Liver (tissue), 3 donors: Measurements from ENCODE around the gene FTO.

Source experiments
- GABPA ChIP-seq, 2 donors: IDR thresholded peaks in 1 of 2; conservative IDR thresholded peaks in 1 of 2; 2 replicates each; pipeline ENCODE4 v1.6.1; 2016; ENCODE audit warnings: antibody characterized with exemption in 2 of 2, mild to moderate bottlenecking in 1 of 2, moderate library complexity in 1 of 2
- JUND ChIP-seq, 2 donors: IDR thresholded peaks; 2 replicates each; pipeline ENCODE4 v1.6.1; 2016; ENCODE audit warnings: antibody characterized with exemption in 2 of 2
- RAD21 ChIP-seq, 2 donors: IDR thresholded peaks; 2 replicates each; pipeline ENCODE4 v1.6.1; 2016; ENCODE audit warnings: antibody characterized with exemption in 2 of 2, mild to moderate bottlenecking in 2 of 2
- RXRA ChIP-seq, 2 donors: IDR thresholded peaks; 2 replicates each; pipeline ENCODE4 v1.6.1; 2017 to 2018; ENCODE audit warnings: antibody characterized with exemption in 2 of 2, mild to moderate bottlenecking in 1 of 2
- SP1 ChIP-seq: IDR thresholded peaks from 2 replicates; pipeline ENCODE4 v1.6.1; 2018; ENCODE audit warnings: antibody characterized with exemption, mild to moderate bottlenecking
- TAF1 ChIP-seq: conservative IDR thresholded peaks from 2 replicates; pipeline ENCODE4 v1.6.1; 2016; ENCODE audit warnings: antibody characterized with exemption, mild to moderate bottlenecking
- YY1 ChIP-seq: IDR thresholded peaks from 2 replicates; pipeline ENCODE4 v1.6.1; 2016; ENCODE audit warnings: antibody characterized with exemption, mild to moderate bottlenecking
- TF ChIP-seq, protein P1 (sequence below): fragments of 150-350 bp; IDR thresholded peaks from 2 replicates; pipeline ENCODE4 v1.5.1; 2017; ENCODE audit warnings: improper control_type of control experiment, low read depth, low read length; ENCODE audit not compliant: missing input control
- TF ChIP-seq, protein P2 (sequence below): IDR thresholded peaks from 2 replicates; pipeline ENCODE4 v1.6.1; 2016; ENCODE audit warnings: antibody characterized with exemption
- TF ChIP-seq, protein P3 (sequence below): IDR thresholded peaks from 2 replicates; pipeline ENCODE4 v1.6.1; 2016; ENCODE audit warnings: antibody characterized with exemption
- TF ChIP-seq, protein P4 (sequence below): IDR thresholded peaks from 2 replicates; pipeline ENCODE4 v1.6.1; 2016; ENCODE audit warnings: antibody characterized with exemption, mild to moderate bottlenecking
- donor health status: healthy.
- donor health status: healthy.

DNA sequence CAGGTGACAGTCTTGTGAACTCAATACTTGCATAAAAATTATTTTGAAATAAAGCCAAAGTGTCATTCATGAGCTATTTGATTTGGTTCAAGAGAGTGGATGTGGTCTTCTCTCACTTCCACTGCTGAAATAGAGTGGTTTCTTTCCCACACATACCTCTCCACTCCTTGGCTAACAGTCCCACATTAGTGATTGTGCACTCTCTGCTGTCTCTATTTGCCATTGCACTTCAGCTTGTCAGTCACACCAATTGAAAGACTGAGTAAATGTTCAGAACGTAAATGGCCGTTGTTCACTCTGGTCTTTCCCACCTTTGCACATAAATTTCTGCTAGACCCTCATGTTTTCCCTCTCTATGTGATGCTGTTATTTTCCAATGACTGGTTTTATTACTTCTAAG is 197.5 kb downstream of the FTO start:
- TF ChIP-seq, protein P1, sequence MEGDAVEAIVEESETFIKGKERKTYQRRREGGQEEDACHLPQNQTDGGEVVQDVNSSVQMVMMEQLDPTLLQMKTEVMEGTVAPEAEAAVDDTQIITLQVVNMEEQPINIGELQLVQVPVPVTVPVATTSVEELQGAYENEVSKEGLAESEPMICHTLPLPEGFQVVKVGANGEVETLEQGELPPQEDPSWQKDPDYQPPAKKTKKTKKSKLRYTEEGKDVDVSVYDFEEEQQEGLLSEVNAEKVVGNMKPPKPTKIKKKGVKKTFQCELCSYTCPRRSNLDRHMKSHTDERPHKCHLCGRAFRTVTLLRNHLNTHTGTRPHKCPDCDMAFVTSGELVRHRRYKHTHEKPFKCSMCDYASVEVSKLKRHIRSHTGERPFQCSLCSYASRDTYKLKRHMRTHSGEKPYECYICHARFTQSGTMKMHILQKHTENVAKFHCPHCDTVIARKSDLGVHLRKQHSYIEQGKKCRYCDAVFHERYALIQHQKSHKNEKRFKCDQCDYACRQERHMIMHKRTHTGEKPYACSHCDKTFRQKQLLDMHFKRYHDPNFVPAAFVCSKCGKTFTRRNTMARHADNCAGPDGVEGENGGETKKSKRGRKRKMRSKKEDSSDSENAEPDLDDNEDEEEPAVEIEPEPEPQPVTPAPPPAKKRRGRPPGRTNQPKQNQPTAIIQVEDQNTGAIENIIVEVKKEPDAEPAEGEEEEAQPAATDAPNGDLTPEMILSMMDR = no peak
- TF ChIP-seq GABPA (IDR thresholded peaks at IDR 0.05 in 1 of 2, conservative IDR thresholded peaks at IDR 0.05 in 1 of 2) (no peak), RAD21 (IDR thresholded peaks at IDR 0.05) (no peak), SP1 (no peak), TAF1 (no peak), RXRA (IDR thresholded peaks at IDR 0.05) (no peak), JUND (IDR thresholded peaks at IDR 0.05) (no peak), YY1 (no peak)
- TF ChIP-seq, protein P2, sequence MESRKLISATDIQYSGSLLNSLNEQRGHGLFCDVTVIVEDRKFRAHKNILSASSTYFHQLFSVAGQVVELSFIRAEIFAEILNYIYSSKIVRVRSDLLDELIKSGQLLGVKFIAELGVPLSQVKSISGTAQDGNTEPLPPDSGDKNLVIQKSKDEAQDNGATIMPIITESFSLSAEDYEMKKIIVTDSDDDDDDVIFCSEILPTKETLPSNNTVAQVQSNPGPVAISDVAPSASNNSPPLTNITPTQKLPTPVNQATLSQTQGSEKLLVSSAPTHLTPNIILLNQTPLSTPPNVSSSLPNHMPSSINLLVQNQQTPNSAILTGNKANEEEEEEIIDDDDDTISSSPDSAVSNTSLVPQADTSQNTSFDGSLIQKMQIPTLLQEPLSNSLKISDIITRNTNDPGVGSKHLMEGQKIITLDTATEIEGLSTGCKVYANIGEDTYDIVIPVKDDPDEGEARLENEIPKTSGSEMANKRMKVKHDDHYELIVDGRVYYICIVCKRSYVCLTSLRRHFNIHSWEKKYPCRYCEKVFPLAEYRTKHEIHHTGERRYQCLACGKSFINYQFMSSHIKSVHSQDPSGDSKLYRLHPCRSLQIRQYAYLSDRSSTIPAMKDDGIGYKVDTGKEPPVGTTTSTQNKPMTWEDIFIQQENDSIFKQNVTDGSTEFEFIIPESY = no peak
- TF ChIP-seq, protein P3, sequence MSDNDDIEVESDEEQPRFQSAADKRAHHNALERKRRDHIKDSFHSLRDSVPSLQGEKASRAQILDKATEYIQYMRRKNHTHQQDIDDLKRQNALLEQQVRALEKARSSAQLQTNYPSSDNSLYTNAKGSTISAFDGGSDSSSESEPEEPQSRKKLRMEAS = no peak
- TF ChIP-seq, protein P4, sequence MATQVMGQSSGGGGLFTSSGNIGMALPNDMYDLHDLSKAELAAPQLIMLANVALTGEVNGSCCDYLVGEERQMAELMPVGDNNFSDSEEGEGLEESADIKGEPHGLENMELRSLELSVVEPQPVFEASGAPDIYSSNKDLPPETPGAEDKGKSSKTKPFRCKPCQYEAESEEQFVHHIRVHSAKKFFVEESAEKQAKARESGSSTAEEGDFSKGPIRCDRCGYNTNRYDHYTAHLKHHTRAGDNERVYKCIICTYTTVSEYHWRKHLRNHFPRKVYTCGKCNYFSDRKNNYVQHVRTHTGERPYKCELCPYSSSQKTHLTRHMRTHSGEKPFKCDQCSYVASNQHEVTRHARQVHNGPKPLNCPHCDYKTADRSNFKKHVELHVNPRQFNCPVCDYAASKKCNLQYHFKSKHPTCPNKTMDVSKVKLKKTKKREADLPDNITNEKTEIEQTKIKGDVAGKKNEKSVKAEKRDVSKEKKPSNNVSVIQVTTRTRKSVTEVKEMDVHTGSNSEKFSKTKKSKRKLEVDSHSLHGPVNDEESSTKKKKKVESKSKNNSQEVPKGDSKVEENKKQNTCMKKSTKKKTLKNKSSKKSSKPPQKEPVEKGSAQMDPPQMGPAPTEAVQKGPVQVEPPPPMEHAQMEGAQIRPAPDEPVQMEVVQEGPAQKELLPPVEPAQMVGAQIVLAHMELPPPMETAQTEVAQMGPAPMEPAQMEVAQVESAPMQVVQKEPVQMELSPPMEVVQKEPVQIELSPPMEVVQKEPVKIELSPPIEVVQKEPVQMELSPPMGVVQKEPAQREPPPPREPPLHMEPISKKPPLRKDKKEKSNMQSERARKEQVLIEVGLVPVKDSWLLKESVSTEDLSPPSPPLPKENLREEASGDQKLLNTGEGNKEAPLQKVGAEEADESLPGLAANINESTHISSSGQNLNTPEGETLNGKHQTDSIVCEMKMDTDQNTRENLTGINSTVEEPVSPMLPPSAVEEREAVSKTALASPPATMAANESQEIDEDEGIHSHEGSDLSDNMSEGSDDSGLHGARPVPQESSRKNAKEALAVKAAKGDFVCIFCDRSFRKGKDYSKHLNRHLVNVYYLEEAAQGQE = no peak
